GM12874 (cell line): ENCODE measurements around the gene ZNF66.

Experiments used
- CTCF ChIP-seq: IDR thresholded peaks from 2 replicates; pipeline ENCODE4 v1.5.1; 2011; ENCODE audit warnings: low read depth, mild to moderate bottlenecking, control low read depth, low read length, moderate library complexity; ENCODE audit not compliant: insufficient read depth

Gene ZNF66

GRCh38 chr19:20776083-20777076 is at the start of gene ZNF66:
Gene ZNF66 (plus strand): TSS chr19:20776304. CDS start chr19:20776448, 144 bp downstream.
- no peak for TF ChIP-seq CTCF

- TF ChIP-seq CTCF = no peak
These were observed 11.7 kb downstream of the ZNF66 start for GRCh38 chr19:20787786-20788185.

GRCh38 chr19:20791806-20792205 is 15.7 kb downstream of the ZNF66 start:
- TF ChIP-seq CTCF = no peak

- TF ChIP-seq CTCF = no peak
These were observed 64.3 kb downstream of the ZNF66 start for GRCh38 chr19:20840371-20840770.
